Stomach smooth muscle (tissue), 2 donors: Measurements from ENCODE around the gene PLEKHA5.

Source experiments
- H3K27ac ChIP-seq: one replicate; pipeline ENCODE4 v1.7.0; 2013; ENCODE audit warnings: mild to moderate bottlenecking, low read length, inconsistent platforms
- H3K27me3 ChIP-seq, 2 donors: one replicate each; pipeline ENCODE4 v1.7.0; 2013; ENCODE audit warnings: low read length in 2 of 2; ENCODE audit not compliant: insufficient read depth in 2 of 2, control insufficient read depth in 1 of 2
- H3K36me3 ChIP-seq, 2 donors: one replicate each; pipeline ENCODE4 v1.7.0; 2013; ENCODE audit warnings: low read length in 2 of 2; ENCODE audit not compliant: control insufficient read depth in 2 of 2, insufficient read depth in 2 of 2
- H3K4me1 ChIP-seq: one replicate; pipeline ENCODE4 v1.7.0; 2013; ENCODE audit warnings: low read length; ENCODE audit not compliant: control insufficient read depth, insufficient read depth
- H3K4me3 ChIP-seq, 2 donors: one replicate each; pipeline ENCODE4 v1.7.0; 2013; ENCODE audit warnings: low read length in 2 of 2
- H3K9ac ChIP-seq, 2 donors: one replicate each; pipeline ENCODE4 v1.7.0; 2013; ENCODE audit warnings: low read length in 2 of 2, mild to moderate bottlenecking in 1 of 2
- H3K9me3 ChIP-seq, 2 donors: one replicate each; pipeline ENCODE4 v1.7.0; 2013; ENCODE audit warnings: low read length in 2 of 2; ENCODE audit not compliant: control insufficient read depth in 2 of 2
- donor health status: healthy.
- donor health status: Pancreatic carcinoma.

The PLEKHA5 gene

DNA sequence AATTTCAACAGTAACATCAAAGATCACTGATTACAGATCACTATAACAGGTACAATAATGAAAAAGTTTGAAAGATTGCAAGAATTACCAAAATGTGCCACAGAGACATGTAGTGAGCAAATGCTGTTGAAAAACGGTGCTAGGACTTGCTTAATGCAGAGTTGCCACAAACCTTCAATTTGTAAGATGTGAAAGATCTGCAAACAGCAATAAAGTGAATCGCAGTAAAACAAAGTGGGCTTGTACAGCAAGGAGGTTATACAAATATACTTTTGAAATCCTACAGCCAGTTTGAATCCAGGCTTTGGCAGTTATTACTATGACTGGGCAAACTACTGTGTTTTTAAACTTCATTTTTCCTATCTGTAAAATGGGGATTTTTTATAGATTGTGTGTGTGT lies 1.0 kb upstream of the PLEKHA5 start:
- Histone ChIP-seq H3K4me3 (no peak overlapping the region), H3K9me3 (peaks cover 5% of the 10 kb centered on the region in 2 donors), H3K27me3 (no peaks in the 10 kb centered on the region), H3K27ac (no peak overlapping the region), H3K9ac (peak overlapping the region in 1 of 2 donors; percentile 59), H3K4me1 (no peaks in the 10 kb centered on the region), H3K36me3 (no peaks in the 10 kb centered on the region)

DNA sequence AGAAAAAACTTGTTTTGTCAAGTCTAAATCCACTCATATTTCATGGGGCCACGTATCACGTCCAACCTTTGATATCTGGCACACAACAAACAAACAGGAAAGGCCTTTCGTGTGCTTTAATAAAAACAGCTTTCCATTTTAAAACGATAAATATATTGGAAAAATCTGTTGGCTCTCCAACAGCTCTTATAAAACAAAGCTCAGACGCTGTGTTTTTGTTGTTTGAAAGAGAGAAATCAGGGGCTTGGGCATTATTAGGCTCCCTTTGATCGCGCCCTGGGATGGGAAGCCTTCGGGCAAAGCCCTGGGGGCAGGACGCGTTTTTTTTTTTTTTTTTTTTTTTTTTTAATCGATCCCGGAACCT lies 429 bp upstream of the PLEKHA5 start:
- H3K4me3 ChIP-seq: peak overlapping the region; percentile 48 to 64
- no peaks in the 10 kb centered on the region for H3K27me3 ChIP-seq
- peak overlapping the region; percentile 51 to 59 for H3K9ac ChIP-seq
- H3K36me3 ChIP-seq: no peaks in the 10 kb centered on the region
- peaks cover 5% of the 10 kb centered on the region in 2 donors for H3K9me3 ChIP-seq
- H3K4me1 ChIP-seq: no peaks in the 10 kb centered on the region
- peak overlapping the region; percentile 59 for H3K27ac ChIP-seq

DNA sequence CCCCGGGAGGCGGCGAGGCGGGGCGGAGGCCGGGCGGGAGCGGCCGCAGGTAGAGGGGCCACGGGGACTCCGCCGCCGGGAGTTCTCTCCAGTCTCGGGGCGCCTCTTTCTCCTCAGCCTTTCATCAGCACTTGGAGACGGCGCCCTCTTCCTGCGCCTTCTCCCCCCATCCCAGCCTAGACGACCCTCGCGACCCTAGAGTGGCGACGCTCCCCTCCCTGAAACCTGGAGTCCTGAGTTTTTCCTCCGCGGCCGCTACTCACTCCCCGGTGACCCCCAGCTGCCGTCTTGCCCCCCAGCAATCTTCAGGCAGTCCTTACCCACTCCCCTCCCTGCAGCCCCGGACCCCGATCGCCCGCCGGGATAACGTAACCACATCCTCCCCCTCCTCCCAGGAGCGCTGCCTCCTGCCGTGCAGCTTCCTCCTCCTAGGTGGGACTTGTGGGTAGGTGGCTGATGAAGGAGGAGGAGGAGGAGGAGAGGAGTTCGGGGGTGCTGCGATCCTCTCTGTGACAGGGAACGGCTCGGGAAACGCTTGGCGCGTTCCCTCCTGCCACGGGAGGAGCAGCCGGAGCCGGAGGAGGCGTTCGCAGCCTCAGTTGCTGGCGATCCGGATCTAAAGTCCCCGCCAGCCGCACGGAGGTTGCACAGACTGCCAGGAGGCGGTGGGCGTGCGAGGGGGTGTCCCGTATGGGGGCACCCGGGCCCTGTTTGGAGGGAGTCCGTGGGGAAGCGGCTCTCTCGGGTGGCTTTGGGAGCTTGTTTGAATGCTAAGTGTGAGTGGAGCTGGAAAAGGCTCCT lies 891 bp downstream of the PLEKHA5 start:
- Histone ChIP-seq H3K4me1 (no peaks in the 10 kb centered on the region), H3K27me3 (no peaks in the 10 kb centered on the region), H3K9me3 (peaks cover 5% of the 10 kb centered on the region in 2 donors), H3K4me3 (peak overlapping the region; percentile 89 to 96), H3K9ac (peak overlapping the region; percentile 76 to 83), H3K36me3 (no peaks in the 10 kb centered on the region), H3K27ac (peak overlapping the region; percentile 81)

- no peaks in the 10 kb centered on the region for H3K27me3 ChIP-seq
- no peaks in the 10 kb centered on the region for H3K36me3 ChIP-seq
- H3K4me3 ChIP-seq: peak overlapping the region; percentile 89 to 96
- H3K9me3 ChIP-seq: peaks cover 5% of the 10 kb centered on the region in 2 donors
- no peaks in the 10 kb centered on the region for H3K4me1 ChIP-seq
- peak overlapping the region; percentile 81 for H3K27ac ChIP-seq
- H3K9ac ChIP-seq: peak overlapping the region; percentile 76 to 83
These were observed 1.5 kb downstream of the PLEKHA5 start for GRCh38 chr12:19131025-19131444.

- Histone ChIP-seq H3K36me3 (peaks cover 0 to 4% of the 10 kb centered on the region in 2 donors), H3K4me1 (peaks cover 2% of the 10 kb centered on the region), H3K27ac (no peak overlapping the region), H3K9me3 (no peaks in the 10 kb centered on the region), H3K9ac (no peak overlapping the region), H3K27me3 (no peaks in the 10 kb centered on the region), H3K4me3 (no peak overlapping the region)
These were observed 9.0 kb downstream of the PLEKHA5 start for GRCh38 chr12:19138551-19138950.

- no peak overlapping the region for H3K27ac ChIP-seq
- peaks cover 0 to 4% of the 10 kb centered on the region in 2 donors for H3K36me3 ChIP-seq
- no peaks in the 10 kb centered on the region for H3K27me3 ChIP-seq
- peaks cover 2% of the 10 kb centered on the region for H3K4me1 ChIP-seq
- no peak overlapping the region for H3K4me3 ChIP-seq
- no peak overlapping the region for H3K9ac ChIP-seq
- H3K9me3 ChIP-seq: no peaks in the 10 kb centered on the region
These were observed 9.4 kb downstream of the PLEKHA5 start for GRCh38 chr12:19138956-19139355.

GRCh38 chr12:19139615-19140194 lies 10.2 kb downstream of the PLEKHA5 start:
- no peak overlapping the region for H3K9ac ChIP-seq
- no peak overlapping the region for H3K4me3 ChIP-seq
- no peak overlapping the region for H3K27ac ChIP-seq
- no peaks in the 10 kb centered on the region for H3K27me3 ChIP-seq
- peaks cover 2% of the 10 kb centered on the region for H3K4me1 ChIP-seq
- peaks cover 0 to 4% of the 10 kb centered on the region in 2 donors for H3K36me3 ChIP-seq
- no peaks in the 10 kb centered on the region for H3K9me3 ChIP-seq

GRCh38 chr12:19140381-19141236 lies 11.1 kb downstream of the PLEKHA5 start:
- H3K27me3 ChIP-seq: no peaks in the 10 kb centered on the region
- H3K9ac ChIP-seq: no peak overlapping the region
- H3K9me3 ChIP-seq: no peaks in the 10 kb centered on the region
- H3K36me3 ChIP-seq: peaks cover 0 to 4% of the 10 kb centered on the region in 2 donors
- no peak overlapping the region for H3K4me3 ChIP-seq
- H3K4me1 ChIP-seq: peaks cover 2% of the 10 kb centered on the region
- H3K27ac ChIP-seq: no peak overlapping the region

DNA sequence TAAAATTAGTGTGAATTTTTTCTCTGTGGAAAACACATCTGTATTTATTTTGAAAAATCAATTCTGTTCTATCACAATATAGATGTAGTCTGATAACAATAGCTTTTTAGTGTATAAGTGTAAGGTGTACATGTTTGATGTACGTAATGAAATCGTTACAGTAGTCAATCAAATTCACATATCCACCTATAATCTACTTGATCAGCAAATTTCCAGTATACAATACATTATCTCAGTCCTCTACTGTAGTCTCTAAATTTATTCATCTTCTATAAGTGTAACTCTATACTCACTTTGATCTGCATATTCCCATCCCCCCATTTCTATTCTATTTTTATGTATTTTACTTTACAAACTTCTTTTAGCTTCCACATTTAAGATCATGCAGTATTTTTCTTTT lies 13.0 kb downstream of the PLEKHA5 start:
- Histone ChIP-seq H3K36me3 (peaks cover 0 to 2% of the 10 kb centered on the region in 2 donors), H3K9ac (no peak overlapping the region), H3K4me1 (peaks cover 2% of the 10 kb centered on the region), H3K27me3 (no peaks in the 10 kb centered on the region), H3K27ac (no peak overlapping the region), H3K4me3 (no peak overlapping the region), H3K9me3 (no peaks in the 10 kb centered on the region)

DNA sequence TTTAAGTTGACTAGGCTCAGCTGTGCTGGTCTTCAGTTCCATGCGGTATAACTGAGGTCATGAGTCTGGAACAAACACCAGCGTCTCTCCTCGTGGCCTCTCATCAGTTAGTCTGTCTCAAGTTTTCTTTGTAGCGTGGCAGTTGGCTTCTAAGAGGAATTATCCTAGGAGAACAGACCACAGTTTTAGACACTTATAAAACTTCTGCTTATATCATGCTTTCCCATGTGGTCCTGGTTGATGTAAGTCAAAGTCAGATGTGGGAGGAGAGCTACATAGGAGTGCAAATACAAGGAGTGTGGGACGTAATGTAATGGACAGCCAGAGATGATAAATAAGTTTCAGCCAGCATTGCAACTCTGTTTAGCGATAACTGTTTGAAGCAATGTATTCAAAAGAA lies 14.8 kb downstream of the PLEKHA5 start:
- H3K27me3 ChIP-seq: no peaks in the 10 kb centered on the region

More for the DNA sequence above, 14.8 kb downstream of the PLEKHA5 start:
- no peaks in the 10 kb centered on the region for H3K9me3 ChIP-seq
- no peak overlapping the region for H3K4me3 ChIP-seq
- H3K4me1 ChIP-seq: no peaks in the 10 kb centered on the region
- H3K36me3 ChIP-seq: no peaks in the 10 kb centered on the region
- no peak overlapping the region for H3K9ac ChIP-seq
- H3K27ac ChIP-seq: no peak overlapping the region
